ENCODE measurements around the gene RIPOR3.

DNA sequence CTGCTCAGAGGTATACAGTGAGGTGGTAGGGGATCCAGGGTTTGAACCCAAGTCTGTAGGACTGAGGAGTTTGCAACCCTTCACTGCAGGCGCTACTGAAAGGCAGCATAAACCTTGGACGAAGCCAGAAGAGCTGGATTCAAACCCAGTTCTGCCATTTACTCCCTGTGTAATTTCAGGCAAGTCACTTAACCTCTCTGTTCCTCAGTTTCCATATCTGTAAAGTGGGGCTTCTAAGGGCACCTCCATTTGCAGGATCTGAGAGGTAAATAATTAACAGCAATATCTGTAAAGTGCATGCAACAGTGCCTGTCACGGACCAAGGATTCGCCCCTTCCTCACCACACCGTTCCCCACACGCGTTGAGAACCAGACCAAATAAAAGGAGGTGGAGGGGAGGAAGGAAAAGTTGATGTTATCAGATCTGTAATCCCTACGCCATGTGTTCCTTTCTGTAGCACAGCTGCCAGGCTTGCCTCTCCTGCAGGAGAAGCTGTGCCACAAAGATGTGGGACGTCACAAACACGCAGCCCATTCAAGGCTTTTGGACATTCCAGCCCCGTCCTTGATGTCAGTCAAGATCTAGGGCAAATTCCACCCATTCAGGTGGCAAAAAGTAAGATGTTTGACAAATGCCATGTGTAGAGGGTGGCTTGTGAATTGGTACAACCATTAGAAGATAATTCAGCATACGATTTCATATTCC, 9.8 kb downstream of the RIPOR3 start:
- no peak for TF ChIP-seq POLR2A (IDR thresholded peaks at IDR 0.05; ENCODE audit: low read depth, low read length)
- TF ChIP-seq POLR2AphosphoS5 (IDR thresholded peaks at IDR 0.05; ENCODE audit: low read depth, low read length) = no peak
